Lung (tissue), 12 donors: ENCODE measurements around the gene IPO9. TPM values are rescaled to one million over a fixed set of nuclear protein-coding genes. Genes with fewer than 3 reads are reported as not detected.

ENCODE experiments used
- ATAC-seq: fragments of 200-7000 bp; cut with Tn5 transposase; one replicate; pipeline ENCODE4 v1.9.1; 2020; ENCODE audit warnings: moderate number of reproducible peaks; ENCODE audit not compliant: insufficient read depth, low FRiP score
- DNase-seq, 3 donors: peaks; one replicate each; pipeline ENCODE4 v3.0.0-alpha.2; 2013 to 2017
- H3K27ac ChIP-seq, 2 donors: one replicate each; pipeline ENCODE4 v1.5.1; 2013; ENCODE audit warnings: mild to moderate bottlenecking in 2 of 2, moderate library complexity in 2 of 2, control low read depth in 1 of 2, inconsistent platforms in 1 of 2, low read depth in 1 of 2, low read length in 1 of 2
- H3K27me3 ChIP-seq, 3 donors: one replicate each; pipeline ENCODE4 v1.5.1; 2013; ENCODE audit warnings: low read length in 2 of 3; ENCODE audit not compliant: control insufficient read depth in 3 of 3, insufficient read depth in 3 of 3
- H3K36me3 ChIP-seq, 4 donors: one replicate each; pipeline ENCODE4 v1.5.1; 2013; ENCODE audit warnings: low read length in 4 of 4, mild to moderate bottlenecking in 1 of 4, moderate library complexity in 1 of 4; ENCODE audit not compliant: control insufficient read depth in 4 of 4, insufficient read depth in 4 of 4
- H3K4me1 ChIP-seq, 5 donors: one replicate each; pipeline ENCODE4 v1.5.1; 2013; ENCODE audit warnings: low read length in 5 of 5, mild to moderate bottlenecking in 2 of 5, moderate library complexity in 1 of 5; ENCODE audit not compliant: control insufficient read depth in 5 of 5, insufficient read depth in 5 of 5
- H3K4me3 ChIP-seq: one replicate; pipeline ENCODE4 v1.5.1; 2013; ENCODE audit warnings: mild to moderate bottlenecking, control low read depth, moderate library complexity
- H3K9ac ChIP-seq, 2 donors: one replicate each; pipeline ENCODE4 v1.5.1; 2013; ENCODE audit warnings: low read length in 2 of 2, control low read depth in 1 of 2; ENCODE audit not compliant: insufficient read depth in 1 of 2
- H3K9me3 ChIP-seq, 4 donors: one replicate each; pipeline ENCODE4 v1.5.1; 2013; ENCODE audit warnings: low read length in 3 of 4, mild to moderate bottlenecking in 1 of 4, moderate library complexity in 1 of 4; ENCODE audit not compliant: control insufficient read depth in 4 of 4, insufficient read depth in 3 of 4
- WGBS, 2 donors: extraction: QIAGEN DNeasy Blood & Tissue Kit; methylation state at CpG; one replicate each; pipeline ENCODE4 v1.1.7; 2013; 5-methylcytosine and 5-hydroxymethylcytosine counted together
- polyA plus RNA-seq, 2 donors: library from polyadenylated mRNA; stranded (reverse); fragments of 200-250 nt; gene quantifications; one replicate each; pipeline ENCODE4 v1.2.1, GENCODE V29; 2013
- total RNA-seq, 2 donors: library from RNA; depleted of rRNA in 1 of 2; stranded (reverse); fragments of >200 nt in 1 of 2; gene quantifications; one replicate each; pipeline ENCODE4 v1.2.1, GENCODE V29; 2014 to 2021
- TF ChIP-seq, protein P1 (sequence below): IDR thresholded peaks from 2 replicates; pipeline ENCODE4 v1.5.1; 2012; ENCODE audit warnings: mild to moderate bottlenecking; ENCODE audit errors: control extremely low read depth, extremely low read depth
- donor health status: control.
- donor health status: control.
- donor health status: Bipolar disorder and iron deficiency.
- donor health status: healthy.
- donor health status: DM: yes; HTN: yes; CAD: no.

Gene IPO9
- total and polyA plus RNA-seq, 4 donors: 16.7 to 52.3 (median 30.8) TPM

DNA sequence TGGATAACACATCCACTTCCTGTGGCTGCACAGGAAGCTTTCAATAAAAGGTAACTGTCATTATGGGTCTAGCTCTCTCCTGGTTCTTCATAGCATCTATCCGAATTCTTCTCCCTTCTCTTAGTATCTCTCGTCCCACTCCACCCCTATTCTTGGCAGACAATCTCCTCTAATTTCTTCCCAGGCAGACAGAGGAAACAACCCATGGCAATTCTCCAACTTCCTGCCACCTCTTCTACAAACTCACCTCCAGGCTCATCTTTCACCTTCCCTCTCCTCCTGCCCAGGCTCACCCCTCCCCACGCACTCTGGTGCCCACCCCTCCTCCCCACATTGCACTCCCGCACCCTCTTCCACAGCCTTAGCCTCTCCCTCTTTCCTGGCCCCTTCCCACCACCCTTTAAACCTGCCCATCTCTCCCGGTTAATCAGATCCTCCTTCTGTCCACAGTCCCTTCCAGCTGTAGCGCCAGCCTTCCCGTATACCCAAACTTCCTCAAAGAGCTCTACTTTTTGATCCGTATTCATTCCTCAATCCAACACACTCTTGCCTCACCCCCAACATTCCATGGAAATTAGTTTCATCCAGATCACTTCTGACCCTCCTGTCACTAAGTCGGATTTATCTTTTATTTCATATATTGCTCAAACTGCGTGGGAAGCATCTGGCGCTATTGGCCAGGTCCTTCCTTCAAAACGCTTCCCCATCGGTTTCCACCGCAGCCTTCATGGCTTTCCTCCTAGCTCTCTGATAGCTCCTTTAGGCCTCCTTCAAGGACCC lies 85.7 kb downstream of the IPO9 start:
- Histone ChIP-seq H3K27ac (peak overlapping the region in 1 of 2 donors; percentile 16), H3K9me3 (no peaks in the 10 kb centered on the region), H3K4me3 (no peak overlapping the region), H3K27me3 (no peaks in the 10 kb centered on the region), H3K4me1 (peaks cover 0 to 10% (median 5%) of the 10 kb centered on the region in 5 donors), H3K9ac (no peak overlapping the region), H3K36me3 (no peaks in the 10 kb centered on the region)
- DNase-seq (no peak), ATAC-seq (no peak)
- TF ChIP-seq, protein P1, sequence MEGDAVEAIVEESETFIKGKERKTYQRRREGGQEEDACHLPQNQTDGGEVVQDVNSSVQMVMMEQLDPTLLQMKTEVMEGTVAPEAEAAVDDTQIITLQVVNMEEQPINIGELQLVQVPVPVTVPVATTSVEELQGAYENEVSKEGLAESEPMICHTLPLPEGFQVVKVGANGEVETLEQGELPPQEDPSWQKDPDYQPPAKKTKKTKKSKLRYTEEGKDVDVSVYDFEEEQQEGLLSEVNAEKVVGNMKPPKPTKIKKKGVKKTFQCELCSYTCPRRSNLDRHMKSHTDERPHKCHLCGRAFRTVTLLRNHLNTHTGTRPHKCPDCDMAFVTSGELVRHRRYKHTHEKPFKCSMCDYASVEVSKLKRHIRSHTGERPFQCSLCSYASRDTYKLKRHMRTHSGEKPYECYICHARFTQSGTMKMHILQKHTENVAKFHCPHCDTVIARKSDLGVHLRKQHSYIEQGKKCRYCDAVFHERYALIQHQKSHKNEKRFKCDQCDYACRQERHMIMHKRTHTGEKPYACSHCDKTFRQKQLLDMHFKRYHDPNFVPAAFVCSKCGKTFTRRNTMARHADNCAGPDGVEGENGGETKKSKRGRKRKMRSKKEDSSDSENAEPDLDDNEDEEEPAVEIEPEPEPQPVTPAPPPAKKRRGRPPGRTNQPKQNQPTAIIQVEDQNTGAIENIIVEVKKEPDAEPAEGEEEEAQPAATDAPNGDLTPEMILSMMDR: no peak
- WGBS, 2 donors: 72 to 84% methylated on average over 13 to 14 of the region's 14 CpGs

DNA sequence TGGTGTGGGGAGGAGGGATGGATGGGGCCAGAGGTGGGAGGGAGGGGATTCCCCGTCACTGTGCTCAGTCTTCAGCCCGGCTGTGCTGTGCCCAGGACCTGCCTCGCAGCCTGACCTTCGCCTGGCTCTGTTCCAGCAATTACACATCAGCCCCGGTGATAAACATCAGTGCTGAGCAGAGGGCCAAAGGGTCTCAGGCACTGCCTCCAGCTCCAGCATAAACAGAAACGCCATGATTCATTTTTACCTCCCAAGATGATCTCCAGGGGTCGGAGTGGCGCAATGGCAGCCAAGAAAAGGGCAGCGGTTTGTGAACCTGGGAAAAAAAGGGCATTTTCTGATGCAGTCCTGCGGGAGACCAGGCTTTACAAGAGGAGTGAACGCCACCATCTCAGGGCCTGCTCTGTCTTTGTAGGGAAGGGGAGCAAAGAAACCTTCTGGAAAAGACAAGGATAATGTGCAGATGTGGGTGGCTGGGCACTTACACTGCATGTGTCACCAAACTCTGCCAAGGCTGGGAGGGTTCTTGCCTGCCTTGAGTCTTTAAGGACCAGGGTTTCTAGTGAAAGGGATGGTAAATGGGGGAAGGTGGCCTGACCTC lies 87.8 kb downstream of the IPO9 start:
- TF ChIP-seq, protein P1: no peak
- WGBS, 2 donors: 40 to 46% methylated on average over 11 of the region's 11 CpGs
- peaks cover 0 to 10% (median 7%) of the 10 kb centered on the region in 5 donors for H3K4me1 ChIP-seq
- H3K9me3 ChIP-seq: no peaks in the 10 kb centered on the region
- H3K9ac ChIP-seq: no peak overlapping the region
- DNase-seq (peak; percentile 41 to 61 (median 46)), ATAC-seq (peak; percentile 39)
- no peak overlapping the region for H3K4me3 ChIP-seq
- no peaks in the 10 kb centered on the region for H3K27me3 ChIP-seq
- no peaks in the 10 kb centered on the region for H3K36me3 ChIP-seq
- H3K27ac ChIP-seq: peak overlapping the region; percentile 17 to 80

DNA sequence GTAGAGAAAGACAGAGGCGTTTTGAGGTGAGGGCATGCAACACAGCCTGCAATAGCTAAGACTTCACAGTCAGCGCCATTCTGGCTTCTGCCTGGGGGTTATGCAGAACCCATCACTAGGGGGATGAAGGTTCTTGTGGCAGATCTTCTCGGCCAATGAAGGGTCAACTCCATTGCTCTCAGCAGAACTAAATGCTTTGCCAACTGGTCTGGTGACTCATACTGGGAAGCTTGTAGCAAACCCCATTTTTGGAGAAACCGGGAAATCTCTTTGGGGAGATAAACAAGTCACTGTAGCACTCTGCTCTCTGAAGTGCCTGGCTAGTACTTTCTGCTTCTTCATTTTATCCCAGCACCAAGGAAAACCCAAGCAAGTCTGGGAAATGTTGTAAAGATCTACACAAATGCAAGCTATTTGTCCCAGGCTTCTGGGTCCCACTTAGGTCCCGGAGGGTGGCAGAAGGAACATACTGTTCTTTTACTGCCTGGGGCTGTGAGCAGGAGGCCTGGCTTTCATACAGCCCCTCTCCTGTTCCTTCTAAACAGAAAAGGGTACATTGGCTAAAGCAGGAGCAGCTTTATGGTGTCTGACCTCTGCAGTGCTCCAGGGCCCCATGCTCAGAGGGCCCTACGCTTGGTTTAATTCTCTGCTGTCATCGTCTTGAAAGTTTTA lies 88.5 kb downstream of the IPO9 start:
- peak overlapping the region; percentile 17 to 80 for H3K27ac ChIP-seq
- DNase-seq (no peak), ATAC-seq (peak; percentile 54)
- no peaks in the 10 kb centered on the region for H3K27me3 ChIP-seq
- H3K9me3 ChIP-seq: no peaks in the 10 kb centered on the region
- H3K36me3 ChIP-seq: no peaks in the 10 kb centered on the region
- TF ChIP-seq, protein P1: no peak
- H3K9ac ChIP-seq: no peak overlapping the region
- WGBS, 2 donors: 79 to 91% methylated on average over 7 of the region's 7 CpGs
- H3K4me1 ChIP-seq: peaks cover 0 to 10% (median 7%) of the 10 kb centered on the region in 5 donors
- H3K4me3 ChIP-seq: no peak overlapping the region
